Measurements from ENCODE around the gene CKLF. TPM values are rescaled to one million over a fixed set of nuclear protein-coding genes. Genes with fewer than 3 reads are reported as not detected.
A peak's percentile ranks its signal among the peaks of the same experiment; 100 is the strongest.

Gene CKLF
- total RNA-seq, 1 experiment from 2014 or later: 57.8 TPM

GRCh38 chr16:66605177-66605978 lies 53.0 kb downstream of the CKLF start:
- no peak for TF ChIP-seq CTCF (IDR thresholded peaks at IDR 0.05; ENCODE audit: unreplicated experiment)
- POLR2A ChIA-PET: no interaction called here
- Mint-ChIP-seq H3K4me1 (ENCODE audit: insufficient read depth, unreplicated experiment) (peaks cover 15% of the 10 kb centered on the region), H3K4me3 (ENCODE audit: unreplicated experiment) (peak overlapping the region; percentile 73), H3K9me3 (ENCODE audit: unreplicated experiment) (no peaks in the 10 kb centered on the region), H3K27me3 (ENCODE audit: insufficient read depth, unreplicated experiment) (no peaks in the 10 kb centered on the region), H3K27ac (ENCODE audit: low read depth, unreplicated experiment) (peak overlapping the region; percentile 35), H3K36me3 (ENCODE audit: insufficient read depth, unreplicated experiment) (peaks cover 7% of the 10 kb centered on the region)
- BruUV-seq (replicated peaks): no TSS peak
- intact Hi-C loops (cut with micrococcal nuclease): loop anchor here (2.0 to 10.0 kb wide), 2 partner anchors 149 to 199 kb away; partner anchors contain the start of gene DYNC1LI2
- CTCF ChIA-PET: interaction anchor here (0.6 to 0.9 kb wide), 2 partner anchors 32 to 128 kb away, joined by 3 read pairs; no protein-coding TSS in a partner anchor
- DNase-seq (ENCODE audit: unreplicated experiment): no peak

GRCh38 chr16:66605979-66606751 lies 53.8 kb downstream of the CKLF start:
- no TSS peak for BruUV-seq (replicated peaks)
- TF ChIP-seq CTCF (IDR thresholded peaks at IDR 0.05; ENCODE audit: unreplicated experiment): no peak
- Mint-ChIP-seq H3K27ac (ENCODE audit: low read depth, unreplicated experiment) (peak overlapping the region; percentile 35), H3K4me3 (ENCODE audit: unreplicated experiment) (peak overlapping the region; percentile 41), H3K9me3 (ENCODE audit: unreplicated experiment) (no peaks in the 10 kb centered on the region), H3K4me1 (ENCODE audit: insufficient read depth, unreplicated experiment) (peaks cover 15% of the 10 kb centered on the region), H3K27me3 (ENCODE audit: insufficient read depth, unreplicated experiment) (no peaks in the 10 kb centered on the region), H3K36me3 (ENCODE audit: insufficient read depth, unreplicated experiment) (peaks cover 13% of the 10 kb centered on the region)
- intact Hi-C loops (cut with micrococcal nuclease): loop anchor here (2.0 to 10.0 kb wide), 2 partner anchors 149 to 199 kb away; partner anchors contain the start of gene DYNC1LI2
- no peak for DNase-seq (ENCODE audit: unreplicated experiment)
- ChIA-PET CTCF (interaction anchor here (0.7 to 5.5 kb wide), 8 partner anchors 20 to 218 kb away, joined by 3 to 56 read pairs (median 3); no protein-coding TSS in a partner anchor), POLR2A (interaction anchor here (1.2 to 3.3 kb wide), 2 partner anchors 12 to 44 kb away, joined by 4 to 17 read pairs; no protein-coding TSS in a partner anchor)

GRCh38 chr16:66608241-66609138 lies 56.1 kb downstream of the CKLF start:
- peak; percentile 78 for TF ChIP-seq CTCF (IDR thresholded peaks at IDR 0.05; ENCODE audit: unreplicated experiment)
- no peaks in the 10 kb centered on the region for H3K9me3 Mint-ChIP-seq (ENCODE audit: unreplicated experiment)
- H3K36me3 Mint-ChIP-seq (ENCODE audit: insufficient read depth, unreplicated experiment): peaks cover 28% of the 10 kb centered on the region
- CTCF ChIA-PET: interaction anchor here (0.5 to 5.5 kb wide), 51 partner anchors 9 to 1513 kb away, joined by 3 to 56 read pairs (median 6); partner anchors contain the start of genes CMTM2, DYNC1LI2 and NAE1
- intact Hi-C loops (cut with micrococcal nuclease): loop anchor here (1.0 to 10.0 kb wide), 5 partner anchors 43 to 259 kb away; partner anchors contain the start of gene DYNC1LI2
- H3K27me3 Mint-ChIP-seq (ENCODE audit: insufficient read depth, unreplicated experiment): no peaks in the 10 kb centered on the region
- H3K27ac Mint-ChIP-seq (ENCODE audit: low read depth, unreplicated experiment): no peak overlapping the region
- peak; percentile 86 for DNase-seq (ENCODE audit: unreplicated experiment)
- BruUV-seq (replicated peaks): no TSS peak
- H3K4me1 Mint-ChIP-seq (ENCODE audit: insufficient read depth, unreplicated experiment): peaks cover 14% of the 10 kb centered on the region
- no peak overlapping the region for H3K4me3 Mint-ChIP-seq (ENCODE audit: unreplicated experiment)
- POLR2A ChIA-PET: interaction anchor here (1.0 to 3.3 kb wide), 4 partner anchors 10 to 89 kb away, joined by 3 to 17 read pairs (median 6); no protein-coding TSS in a partner anchor
